Spleen (tissue), 11 donors: ENCODE data around the gene KIF6. TPM values are rescaled to one million over a fixed set of nuclear protein-coding genes. Genes with fewer than 3 reads are reported as not detected.

ENCODE experiments used
- DNase-seq: peaks from one replicate; pipeline ENCODE4 v3.0.0-alpha.2; 2020
- H3K27ac ChIP-seq, 8 donors: fragments of 200-600 bp; sonication (generic) in 7 of 8; 1 replicate in 4 of 8; 2 replicates in 4 of 8; pipeline versions ENCODE4 v1.5.0 to v1.8.0; 2016 to 2021; ENCODE audit warnings: inconsistent platforms in 4 of 8, mild to moderate bottlenecking in 4 of 8, moderate library complexity in 1 of 8
- H3K27me3 ChIP-seq, 7 donors: fragments of 200-600 bp; sonication (generic) in 6 of 7; replicated peaks in 1 of 7; 1 replicate in 4 of 7; 2 replicates in 3 of 7; pipeline versions ENCODE4 v1.5.0 to v1.8.0; 2016 to 2021; ENCODE audit warnings: inconsistent platforms in 3 of 7, mild to moderate bottlenecking in 1 of 7
- H3K36me3 ChIP-seq, 6 donors: fragments of 200-600 bp; sonication (generic) in 5 of 6; 1 replicate in 4 of 6; 2 replicates in 2 of 6; pipeline versions ENCODE4 v1.5.0 to v1.8.0; 2016 to 2021; ENCODE audit warnings: inconsistent platforms in 2 of 6
- H3K4me1 ChIP-seq, 6 donors: fragments of 200-600 bp; sonication (generic) in 5 of 6; 1 replicate in 3 of 6; 2 replicates in 3 of 6; pipeline versions ENCODE4 v1.5.0 to v1.8.0; 2016 to 2021; ENCODE audit warnings: inconsistent platforms in 3 of 6
- H3K4me3 ChIP-seq, 8 donors: fragments of 200-600 bp; sonication (generic) in 7 of 8; 1 replicate in 4 of 8; 2 replicates in 4 of 8; pipeline versions ENCODE4 v1.5.0 to v1.8.0; 2016 to 2021; ENCODE audit warnings: inconsistent platforms in 4 of 8, mild to moderate bottlenecking in 4 of 8, moderate library complexity in 2 of 8
- H3K9me3 ChIP-seq, 8 donors: fragments of 200-600 bp; sonication (generic) in 7 of 8; 1 replicate in 4 of 8; 2 replicates in 4 of 8; pipeline versions ENCODE4 v1.5.0 to v1.8.0; 2016 to 2021; ENCODE audit warnings: inconsistent platforms in 4 of 8
- POLR2A ChIP-seq, 3 donors: fragments of 450-650 bp; IDR thresholded peaks; one replicate each; pipeline ENCODE4 v1.5.1; 2017; ENCODE audit warnings: antibody characterized with exemption in 3 of 3, mild to moderate bottlenecking in 1 of 3
- POLR2AphosphoS5 ChIP-seq, 3 donors: sonication (generic); formaldehyde crosslinking; IDR thresholded peaks; one replicate each; pipeline ENCODE4 v1.5.1; 2017; ENCODE audit warnings: antibody characterized with exemption in 3 of 3
- WGBS, 5 donors: extraction: QIAGEN DNeasy Blood & Tissue Kit in 3 of 5; methylation state at CpG; one replicate each; pipeline versions ENCODE4 v1.1.5 to v1.1.7; 2013 to 2018; 5-methylcytosine and 5-hydroxymethylcytosine counted together
- intact Hi-C: fragments of 100-400 bp; cut with DNase I; formaldehyde crosslinking; loops from one replicate; pipeline ENCODE4 v1.15.0; 2023; ENCODE audit warnings: low total_unique reads
- polyA plus RNA-seq, 3 donors: library from polyadenylated mRNA; stranded (reverse); fragments of 200-250 nt; gene quantifications; one replicate each; pipeline ENCODE4 v1.2.1, GENCODE V29; 2013
- total RNA-seq, 7 donors: library from RNA; depleted of rRNA in 3 of 7; stranded (reverse); fragments of >200 nt in 3 of 7; fragmentation: NEBNext Ultra II Directional in 4 of 7; extraction: Animal tissue kit (Norgen Biotek cat#: 25700) in 4 of 7; gene quantifications; one replicate each; pipeline versions ENCODE4 v1.1.0 to v1.2.1, GENCODE V29; 2016 to 2021
- TF ChIP-seq, protein P1 (sequence below), 11 experiments: fragments of 200-600 bp in 7 of 11; fragments of 450-650 bp in 4 of 11; sonication (generic) in 4 of 11; IDR thresholded peaks in 8 of 11; conservative IDR thresholded peaks in 3 of 11; 1 replicate in 7 of 11; 2 replicates in 4 of 11; pipeline versions ENCODE4 v1.4.0 to v1.8.0; 2016 to 2021; ENCODE audit warnings: antibody characterized with exemption in 11 of 11, inconsistent platforms in 4 of 11, mild to moderate bottlenecking in 1 of 11
- donor health status: healthy with polysubstance abuse.
- donor health status: DM: no; HTN: no; CAD: no; lungs with moderate emphysema.
- donor health status: DM: no; HTN: no; CAD: no.
- donor health status: Bipolar disorder and iron deficiency.
- donor health status: healthy.
- donor health status: DM: no; HTN: no; CAD: no.
- donor health status: DM: yes; HTN: yes; CAD: no.

KIF6 gene
- total and polyA plus RNA-seq, 10 donors: 0.10 to 0.75 (median 0.24) TPM; not detected in 3

DNA sequence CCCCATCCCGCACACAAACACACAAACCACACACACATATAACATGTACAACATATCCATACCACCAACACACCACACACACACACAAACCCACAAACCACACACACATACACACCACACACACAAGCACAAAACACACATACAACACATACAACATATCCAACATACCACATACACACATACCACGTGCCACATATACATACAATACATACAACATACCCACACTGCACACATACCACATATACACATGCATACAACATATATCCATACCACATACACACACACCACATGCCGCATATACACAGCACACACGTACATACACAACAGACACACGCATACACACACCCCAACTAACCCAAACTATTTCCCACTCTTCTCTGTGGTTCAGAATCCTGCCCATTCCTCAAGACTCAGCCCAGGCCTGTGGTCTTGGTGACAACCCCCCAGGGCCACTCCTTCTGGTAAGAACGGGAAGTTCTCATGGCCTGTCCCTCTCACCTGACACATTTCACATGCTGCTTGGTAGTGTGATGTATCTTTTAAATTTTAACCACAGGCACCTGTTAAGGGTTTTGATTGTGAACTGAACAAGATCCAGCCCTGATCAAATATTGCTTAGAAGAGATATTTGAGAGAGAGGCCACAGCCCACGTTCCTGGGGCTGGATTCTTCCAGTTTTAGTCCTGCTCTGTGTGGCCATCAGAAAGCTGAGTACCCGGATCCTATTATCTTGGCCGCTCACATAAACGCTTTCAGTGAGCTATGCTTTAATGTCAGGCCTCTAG lies 346.8 kb downstream of the KIF6 start:
- Histone ChIP-seq H3K27me3 (no peaks in the 10 kb centered on the region), H3K4me3 (no peak overlapping the region), H3K9me3 (no peaks in the 10 kb centered on the region), H3K4me1 (no peaks in the 10 kb centered on the region), H3K36me3 (no peaks in the 10 kb centered on the region), H3K27ac (peak overlapping the region in 1 of 8 donors; percentile 22)
- TF ChIP-seq POLR2A (IDR thresholded peaks at IDR 0.05) (no peak), POLR2AphosphoS5 (IDR thresholded peaks at IDR 0.05) (no peak)
- TF ChIP-seq, protein P1, sequence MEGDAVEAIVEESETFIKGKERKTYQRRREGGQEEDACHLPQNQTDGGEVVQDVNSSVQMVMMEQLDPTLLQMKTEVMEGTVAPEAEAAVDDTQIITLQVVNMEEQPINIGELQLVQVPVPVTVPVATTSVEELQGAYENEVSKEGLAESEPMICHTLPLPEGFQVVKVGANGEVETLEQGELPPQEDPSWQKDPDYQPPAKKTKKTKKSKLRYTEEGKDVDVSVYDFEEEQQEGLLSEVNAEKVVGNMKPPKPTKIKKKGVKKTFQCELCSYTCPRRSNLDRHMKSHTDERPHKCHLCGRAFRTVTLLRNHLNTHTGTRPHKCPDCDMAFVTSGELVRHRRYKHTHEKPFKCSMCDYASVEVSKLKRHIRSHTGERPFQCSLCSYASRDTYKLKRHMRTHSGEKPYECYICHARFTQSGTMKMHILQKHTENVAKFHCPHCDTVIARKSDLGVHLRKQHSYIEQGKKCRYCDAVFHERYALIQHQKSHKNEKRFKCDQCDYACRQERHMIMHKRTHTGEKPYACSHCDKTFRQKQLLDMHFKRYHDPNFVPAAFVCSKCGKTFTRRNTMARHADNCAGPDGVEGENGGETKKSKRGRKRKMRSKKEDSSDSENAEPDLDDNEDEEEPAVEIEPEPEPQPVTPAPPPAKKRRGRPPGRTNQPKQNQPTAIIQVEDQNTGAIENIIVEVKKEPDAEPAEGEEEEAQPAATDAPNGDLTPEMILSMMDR (IDR thresholded peaks at IDR 0.05 in 8 of 11, conservative IDR thresholded peaks at IDR 0.05 in 3 of 11): no peak
- intact Hi-C loops: loop anchor here (10.0 kb wide), 1 partner anchor 516 kb away; no protein-coding TSS in a partner anchor
- no peak for DNase-seq
- 75 to 77% (median 75%) methylated on average over 10 of the region's 10 CpGs for WGBS, 5 donors

DNA sequence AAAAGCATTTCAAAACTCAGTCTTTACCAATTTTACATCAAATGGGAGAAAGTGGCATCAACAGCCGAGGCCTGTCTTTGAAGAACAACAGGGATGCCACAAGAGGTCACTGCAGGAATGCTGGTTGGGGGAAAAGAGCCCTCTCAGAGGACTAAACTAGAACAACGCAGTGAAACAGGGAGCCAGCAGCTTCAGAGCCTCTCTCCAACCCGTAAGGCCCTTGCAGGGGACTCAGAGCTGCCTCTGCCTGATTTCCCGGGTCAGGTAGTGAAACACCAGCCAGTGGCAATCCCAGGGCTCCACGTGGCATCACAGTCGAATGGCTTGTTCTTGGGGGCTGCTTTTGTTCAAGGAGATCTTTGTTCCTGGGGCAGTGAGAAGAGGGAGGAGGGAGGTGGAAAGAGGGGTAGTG lies 347.7 kb downstream of the KIF6 start:
- intact Hi-C loops: loop anchor here (10.0 kb wide), 1 partner anchor 517 kb away; no protein-coding TSS in a partner anchor
- Histone ChIP-seq H3K27me3 (no peaks in the 10 kb centered on the region), H3K36me3 (no peaks in the 10 kb centered on the region), H3K4me3 (no peak overlapping the region), H3K4me1 (no peaks in the 10 kb centered on the region), H3K9me3 (no peaks in the 10 kb centered on the region), H3K27ac (no peak overlapping the region)
- DNase-seq: no peak
- WGBS, 5 donors: 14 to 35% (median 24%) methylated on average over 5 to 6 of the region's 6 CpGs
- no peak for TF ChIP-seq POLR2AphosphoS5 (IDR thresholded peaks at IDR 0.05)
- TF ChIP-seq POLR2A (IDR thresholded peaks at IDR 0.05): no peak
- TF ChIP-seq, protein P1 (IDR thresholded peaks at IDR 0.05 in 8 of 11, conservative IDR thresholded peaks at IDR 0.05 in 3 of 11): peak in 9 of 11 experiments; percentile 8 to 43 (median 31)

DNA sequence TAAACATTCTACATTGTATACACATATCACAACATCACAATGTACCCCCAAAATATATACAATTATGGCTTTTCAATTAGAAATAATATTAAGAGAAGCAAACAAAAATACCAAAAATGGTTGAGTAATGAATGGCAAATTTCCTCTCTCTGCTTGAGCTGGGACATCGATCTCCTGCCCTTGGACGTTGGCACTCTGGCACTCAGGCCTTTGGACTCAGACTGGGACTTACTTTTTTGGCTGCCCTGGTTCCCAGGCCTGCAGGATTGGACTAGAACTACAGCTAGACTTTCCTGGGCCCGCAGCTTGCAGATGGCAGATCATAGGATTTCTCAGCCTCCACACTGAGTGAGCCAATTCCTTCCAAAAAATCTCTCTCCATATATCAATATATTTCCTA lies 349.8 kb downstream of the KIF6 start:
- no peaks in the 10 kb centered on the region for H3K4me1 ChIP-seq
- intact Hi-C loops: loop anchor here (10.0 kb wide), 1 partner anchor 519 kb away; no protein-coding TSS in a partner anchor
- peaks cover 0 to 8% (median 0%) of the 10 kb centered on the region in 7 donors for H3K27me3 ChIP-seq
- no peaks in the 10 kb centered on the region for H3K36me3 ChIP-seq
- DNase-seq: no peak
- no peak overlapping the region for H3K27ac ChIP-seq
- WGBS, 5 donors: 75 to 85% (median 79%) methylated on average over 3 of the region's 3 CpGs
- TF ChIP-seq POLR2A (IDR thresholded peaks at IDR 0.05) (no peak), POLR2AphosphoS5 (IDR thresholded peaks at IDR 0.05) (no peak)
- TF ChIP-seq, protein P1 (IDR thresholded peaks at IDR 0.05 in 8 of 11, conservative IDR thresholded peaks at IDR 0.05 in 3 of 11): no peak
- no peaks in the 10 kb centered on the region for H3K9me3 ChIP-seq
- no peak overlapping the region for H3K4me3 ChIP-seq

DNA sequence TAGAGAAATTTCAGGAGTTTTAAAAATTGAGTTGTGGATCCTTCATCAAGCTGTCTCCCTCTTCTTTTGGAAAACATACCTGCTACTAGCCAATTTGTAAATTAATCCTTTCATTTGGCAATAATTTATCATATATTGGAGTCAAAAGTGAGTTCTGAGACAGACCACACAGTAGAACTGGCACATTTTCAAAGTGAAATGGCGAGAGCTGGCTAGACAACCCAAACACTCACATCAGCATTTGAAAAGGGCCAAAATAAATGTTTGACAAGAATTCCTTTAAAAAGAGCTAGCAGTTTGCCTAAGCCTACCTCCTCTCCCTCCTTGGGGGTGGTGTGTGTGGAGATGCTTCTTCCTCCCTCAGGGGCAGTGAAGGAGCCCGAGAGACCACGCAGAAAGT lies 354.8 kb downstream of the KIF6 start:
- TF ChIP-seq, protein P1 (IDR thresholded peaks at IDR 0.05 in 8 of 11, conservative IDR thresholded peaks at IDR 0.05 in 3 of 11): no peak
- TF ChIP-seq POLR2AphosphoS5 (IDR thresholded peaks at IDR 0.05): no peak
- TF ChIP-seq POLR2A (IDR thresholded peaks at IDR 0.05): no peak
- no peak overlapping the region for H3K27ac ChIP-seq
- H3K4me1 ChIP-seq: no peaks in the 10 kb centered on the region
- H3K27me3 ChIP-seq: peaks cover 0 to 22% (median 0%) of the 10 kb centered on the region in 7 donors
- WGBS, 5 donors: 79 to 89% (median 87%) methylated on average over 3 of the region's 3 CpGs
- H3K9me3 ChIP-seq: no peaks in the 10 kb centered on the region
- intact Hi-C loops: loop anchor here (10.0 kb wide), 1 partner anchor 524 kb away; no protein-coding TSS in a partner anchor
- no peak for DNase-seq
- H3K36me3 ChIP-seq: no peaks in the 10 kb centered on the region
- no peak overlapping the region for H3K4me3 ChIP-seq
